A673 (cell line): ENCODE measurements around the gene VRK2. TPM values are rescaled to one million over a fixed set of nuclear protein-coding genes. Genes with fewer than 3 reads are reported as not detected.

Experiments used
- BruUV-seq: library from RNA; stranded (reverse); fragments of 400-500 nt; replicated peaks from 2 replicates; lab custom pipeline; 2021; lab: Mats Ljungman, UMichigan
- CTCF ChIA-PET: fragments of 300-600 bp; sonication (Branson Sonifier 250); formaldehyde crosslinking; loops from one replicate; lab custom pipeline; 2022; ENCODE audit warnings: antibody characterized with exemption; lab: Charles Lee
- POLR2A ChIA-PET: fragments of 300-600 bp; sonication (Branson Sonifier 250); formaldehyde crosslinking; loops from one replicate; lab custom pipeline; 2022; ENCODE audit warnings: antibody characterized with exemption; ENCODE audit not compliant: low non-redundant PET; lab: Charles Lee
- DNase-seq: peaks from one replicate; pipeline ENCODE4 v3.0.0-alpha.2; 2015; ENCODE audit warnings: low spot score
- H3K27ac ChIP-seq: fragments of 200-600 bp; sonication (generic); 2 replicates; pipeline ENCODE4 v1.5.1; 2016; ENCODE audit warnings: mixed run types, low read depth, mild to moderate bottlenecking, mixed read lengths, antibody characterized with exemption, low read length; ENCODE audit not compliant: poor library complexity, severe bottlenecking
- H3K27me3 ChIP-seq: fragments of 200-600 bp; sonication (generic); replicated peaks from 2 replicates; pipeline ENCODE4 v1.6.1; 2017; ENCODE audit warnings: mixed run types, low read depth, mild to moderate bottlenecking, mixed read lengths, antibody characterized with exemption, low read length; ENCODE audit not compliant: insufficient read depth, poor library complexity
- H3K36me3 ChIP-seq: fragments of 200-600 bp; sonication (generic); 2 replicates; pipeline ENCODE4 v1.6.1; 2016; ENCODE audit warnings: mixed run types, mild to moderate bottlenecking, mixed read lengths, antibody characterized with exemption, low read length; ENCODE audit not compliant: insufficient read depth, poor library complexity, severe bottlenecking
- H3K4me1 ChIP-seq: fragments of 200-600 bp; sonication (generic); 2 replicates; pipeline ENCODE4 v1.6.1; 2017; ENCODE audit warnings: mixed run types, mild to moderate bottlenecking, mixed read lengths, antibody characterized with exemption, low read length; ENCODE audit not compliant: insufficient read depth, poor library complexity, severe bottlenecking
- H3K4me3 ChIP-seq: fragments of 200-600 bp; sonication (generic); 2 replicates; pipeline ENCODE4 v1.5.1; 2016; ENCODE audit warnings: low read depth, mixed run types, mild to moderate bottlenecking, mixed read lengths, low read length; ENCODE audit not compliant: poor library complexity, severe bottlenecking
- H3K9me3 ChIP-seq: fragments of 200-600 bp; sonication (generic); 2 replicates; pipeline ENCODE4 v1.6.1; 2016; ENCODE audit warnings: mixed run types, low read depth, mild to moderate bottlenecking, mixed read lengths, antibody characterized with exemption, low read length; ENCODE audit not compliant: poor library complexity, severe bottlenecking
- EZH2 ChIP-seq: fragments of 200-600 bp; sonication (generic); IDR thresholded peaks from 2 replicates; pipeline ENCODE4 v1.6.1; 2017; ENCODE audit warnings: borderline replicate concordance, low read depth, mild to moderate bottlenecking, mixed read lengths, antibody characterized with exemption, low read length; ENCODE audit not compliant: poor library complexity, severe bottlenecking
- intact Hi-C: fragments of 100-400 bp; cut with micrococcal nuclease; formaldehyde crosslinking; loops from one replicate; pipeline ENCODE4 v1.10.0; 2022; ENCODE audit not compliant: unreplicated experiment
- total RNA-seq: library from RNA; stranded (reverse); gene quantifications from 2 replicates; pipeline ENCODE4 v1.2.3, GENCODE V29; 2021
- TF ChIP-seq, protein P1 (sequence below): fragments of 300-800, 200-600 bp; sonication (generic); conservative IDR thresholded peaks from 2 replicates; pipeline ENCODE4 v1.5.1; 2017; ENCODE audit warnings: low read depth, mild to moderate bottlenecking, antibody characterized with exemption, low read length, moderate library complexity, mixed read lengths

Gene VRK2
- total RNA-seq, 1 experiment from 2014 or later: 16.1 TPM

DNA sequence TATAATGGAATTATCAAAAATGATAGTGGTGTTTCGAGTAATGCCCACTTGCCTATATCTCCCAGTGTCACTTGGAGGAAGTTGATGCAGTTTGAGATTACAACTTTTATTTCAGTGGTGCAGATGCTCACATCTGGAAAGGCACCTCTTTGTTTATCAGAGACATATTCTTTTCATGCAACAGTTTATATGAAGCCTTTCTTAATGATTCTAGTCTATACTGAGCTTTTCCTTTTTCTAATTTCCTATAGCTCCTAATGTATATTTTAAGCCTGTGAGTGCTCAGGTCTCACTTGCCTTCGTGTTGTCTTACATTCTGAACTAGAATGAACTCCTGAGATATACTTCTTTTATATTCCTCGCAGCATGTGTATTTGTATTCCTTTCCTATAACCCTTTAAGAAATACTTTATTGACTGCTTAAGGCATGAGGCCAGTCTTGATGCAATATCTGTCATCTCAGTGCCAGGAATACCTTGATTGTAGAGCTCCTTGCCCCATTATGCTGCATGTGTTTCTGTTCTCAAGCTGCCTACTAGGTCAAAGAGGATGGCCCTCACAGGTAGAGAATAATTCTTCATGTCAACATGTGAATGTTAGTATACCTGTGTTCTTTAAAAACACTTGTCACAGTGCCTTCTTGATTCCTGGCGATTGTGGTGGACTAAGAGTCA lies 52.6 kb downstream of the VRK2 start:
- POLR2A ChIA-PET: no interaction called here
- Histone ChIP-seq H3K9me3 (peaks cover 3% of the 10 kb centered on the region), H3K27me3 (no peaks in the 10 kb centered on the region), H3K4me1 (no peaks in the 10 kb centered on the region), H3K4me3 (no peak overlapping the region), H3K36me3 (no peaks in the 10 kb centered on the region), H3K27ac (no peak overlapping the region)
- DNase-seq: no peak
- CTCF ChIA-PET: no interaction called here
- TF ChIP-seq EZH2: no peak
- TF ChIP-seq, protein P1, sequence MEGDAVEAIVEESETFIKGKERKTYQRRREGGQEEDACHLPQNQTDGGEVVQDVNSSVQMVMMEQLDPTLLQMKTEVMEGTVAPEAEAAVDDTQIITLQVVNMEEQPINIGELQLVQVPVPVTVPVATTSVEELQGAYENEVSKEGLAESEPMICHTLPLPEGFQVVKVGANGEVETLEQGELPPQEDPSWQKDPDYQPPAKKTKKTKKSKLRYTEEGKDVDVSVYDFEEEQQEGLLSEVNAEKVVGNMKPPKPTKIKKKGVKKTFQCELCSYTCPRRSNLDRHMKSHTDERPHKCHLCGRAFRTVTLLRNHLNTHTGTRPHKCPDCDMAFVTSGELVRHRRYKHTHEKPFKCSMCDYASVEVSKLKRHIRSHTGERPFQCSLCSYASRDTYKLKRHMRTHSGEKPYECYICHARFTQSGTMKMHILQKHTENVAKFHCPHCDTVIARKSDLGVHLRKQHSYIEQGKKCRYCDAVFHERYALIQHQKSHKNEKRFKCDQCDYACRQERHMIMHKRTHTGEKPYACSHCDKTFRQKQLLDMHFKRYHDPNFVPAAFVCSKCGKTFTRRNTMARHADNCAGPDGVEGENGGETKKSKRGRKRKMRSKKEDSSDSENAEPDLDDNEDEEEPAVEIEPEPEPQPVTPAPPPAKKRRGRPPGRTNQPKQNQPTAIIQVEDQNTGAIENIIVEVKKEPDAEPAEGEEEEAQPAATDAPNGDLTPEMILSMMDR: no peak
- intact Hi-C loops: no loop called here
- BruUV-seq: no TSS peak

DNA sequence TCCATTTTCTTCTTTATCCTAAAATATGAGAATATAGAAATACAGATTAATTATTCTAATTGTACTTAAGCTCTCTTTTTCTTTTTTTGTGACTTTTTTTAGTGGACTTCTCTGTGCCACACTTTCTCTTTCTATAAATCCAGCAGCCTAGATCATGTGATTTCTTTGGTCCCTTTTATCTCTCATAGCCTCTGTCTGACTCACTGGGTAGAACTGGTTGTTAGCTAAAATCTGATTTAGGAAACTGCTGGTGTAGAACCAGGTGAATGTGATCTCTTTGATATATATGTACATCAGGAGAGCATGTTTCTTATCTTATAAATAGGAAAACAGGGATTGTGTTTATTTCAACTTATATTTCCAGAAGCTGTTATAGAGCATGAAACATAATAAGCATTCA lies 54.9 kb downstream of the VRK2 start:
- CTCF ChIA-PET: no interaction called here
- TF ChIP-seq, protein P1: no peak
- TF ChIP-seq EZH2: no peak
- Histone ChIP-seq H3K4me3 (no peak overlapping the region), H3K4me1 (no peaks in the 10 kb centered on the region), H3K27ac (no peak overlapping the region), H3K36me3 (no peaks in the 10 kb centered on the region), H3K9me3 (no peaks in the 10 kb centered on the region), H3K27me3 (no peaks in the 10 kb centered on the region)
- DNase-seq: no peak
- POLR2A ChIA-PET: no interaction called here
- intact Hi-C loops: no loop called here
- no TSS peak for BruUV-seq

DNA sequence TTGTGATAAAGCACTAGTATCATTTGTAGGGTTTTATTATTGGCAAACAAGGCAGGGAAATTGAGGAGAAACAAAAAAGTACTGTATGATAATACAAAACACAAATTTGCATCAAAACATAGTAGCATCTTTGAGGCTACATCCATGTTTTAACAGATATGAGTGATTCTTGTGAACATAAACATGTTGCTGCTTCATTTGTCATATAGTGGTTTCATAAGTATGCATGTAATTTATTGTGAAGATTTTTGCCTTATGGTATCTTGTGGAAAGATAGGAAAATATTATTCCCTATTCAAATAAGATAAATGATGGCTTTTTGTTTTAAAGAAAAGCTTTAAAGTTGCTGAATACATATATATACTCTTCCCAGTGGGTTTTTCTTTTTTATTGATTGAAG lies 60.3 kb downstream of the VRK2 start:
- no peak overlapping the region for H3K4me3 ChIP-seq
- BruUV-seq: no TSS peak
- H3K4me1 ChIP-seq: no peaks in the 10 kb centered on the region
- H3K27me3 ChIP-seq: no peaks in the 10 kb centered on the region
- H3K27ac ChIP-seq: no peak overlapping the region
- no peaks in the 10 kb centered on the region for H3K9me3 ChIP-seq
- H3K36me3 ChIP-seq: no peaks in the 10 kb centered on the region
- intact Hi-C loops: no loop called here
- ChIA-PET CTCF (no interaction called here), POLR2A (no interaction called here)
- TF ChIP-seq EZH2: no peak
- TF ChIP-seq, protein P1: no peak
- DNase-seq: no peak
